ENCODE data around the gene PPP1CC. TPM values are rescaled to one million over a fixed set of nuclear protein-coding genes. Genes with fewer than 3 reads are reported as not detected.

PPP1CC gene
- total RNA-seq, 1 donor, result 107 TPM

- no peak overlapping the region for H3K27ac ChIP-seq (ENCODE audit: low read depth, low read length)
- no peaks in the 10 kb centered on the region for H4K20me1 ChIP-seq (ENCODE audit: insufficient read depth, low read length)
- DNase-seq (ENCODE audit: insufficient read length, low spot score, missing footprints), result no peak
- no peak for TF ChIP-seq CTCF (IDR thresholded peaks at IDR 0.05; ENCODE audit: extremely low read depth, low read depth, low read length)
- no peak overlapping the region for H3K4me3 ChIP-seq (ENCODE audit: insufficient read depth, low read length)
- H3K9me3 ChIP-seq (ENCODE audit: low read depth, low read length), result no peaks in the 10 kb centered on the region
- no peaks in the 10 kb centered on the region for H3K4me1 ChIP-seq (ENCODE audit: insufficient read depth, low read length)
- H2AFZ ChIP-seq (ENCODE audit: low read length), result no peak overlapping the region
- no peaks in the 10 kb centered on the region for H3K79me2 ChIP-seq (ENCODE audit: insufficient read depth, low read length)
- H3K27me3 ChIP-seq (ENCODE audit: insufficient read depth, low read length), result no peaks in the 10 kb centered on the region
- H3K36me3 ChIP-seq (ENCODE audit: insufficient read depth, low read length), result no peaks in the 10 kb centered on the region
- H3K4me2 ChIP-seq (ENCODE audit: insufficient read depth, low read length), result no peak overlapping the region
Observed at GRCh38 chr12:110704231-110704630, 38.5 kb downstream of the PPP1CC start.

- Histone ChIP-seq H3K36me3 (ENCODE audit: insufficient read depth, low read length) (no peaks in the 10 kb centered on the region), H3K4me1 (ENCODE audit: insufficient read depth, low read length) (no peaks in the 10 kb centered on the region), H3K4me3 (ENCODE audit: insufficient read depth, low read length) (no peak overlapping the region), H2AFZ (ENCODE audit: low read length) (no peak overlapping the region), H3K27me3 (ENCODE audit: insufficient read depth, low read length) (no peaks in the 10 kb centered on the region), H3K9me3 (ENCODE audit: low read depth, low read length) (no peaks in the 10 kb centered on the region), H3K4me2 (ENCODE audit: insufficient read depth, low read length) (no peak overlapping the region), H4K20me1 (ENCODE audit: insufficient read depth, low read length) (no peaks in the 10 kb centered on the region), H3K79me2 (ENCODE audit: insufficient read depth, low read length) (no peaks in the 10 kb centered on the region), H3K27ac (ENCODE audit: low read depth, low read length) (no peak overlapping the region)
- peak; percentile 41 for DNase-seq (ENCODE audit: insufficient read length, low spot score, missing footprints)
- no peak for TF ChIP-seq CTCF (IDR thresholded peaks at IDR 0.05; ENCODE audit: extremely low read depth, low read depth, low read length)
Observed at GRCh38 chr12:110702081-110702480, 40.6 kb downstream of the PPP1CC start.

GRCh38 chr12:110699591-110700445, 42.9 kb downstream of the PPP1CC start:
- Histone ChIP-seq H3K4me2 (ENCODE audit: insufficient read depth, low read length) (no peak overlapping the region), H3K9me3 (ENCODE audit: low read depth, low read length) (no peaks in the 10 kb centered on the region), H3K27me3 (ENCODE audit: insufficient read depth, low read length) (no peaks in the 10 kb centered on the region), H3K4me3 (ENCODE audit: insufficient read depth, low read length) (no peak overlapping the region), H4K20me1 (ENCODE audit: insufficient read depth, low read length) (no peaks in the 10 kb centered on the region), H3K36me3 (ENCODE audit: insufficient read depth, low read length) (no peaks in the 10 kb centered on the region), H2AFZ (ENCODE audit: low read length) (no peak overlapping the region), H3K4me1 (ENCODE audit: insufficient read depth, low read length) (no peaks in the 10 kb centered on the region), H3K79me2 (ENCODE audit: insufficient read depth, low read length) (no peaks in the 10 kb centered on the region), H3K27ac (ENCODE audit: low read depth, low read length) (no peak overlapping the region)
- DNase-seq (ENCODE audit: insufficient read length, low spot score, missing footprints), result peak; percentile 51
- no peak for TF ChIP-seq CTCF (IDR thresholded peaks at IDR 0.05; ENCODE audit: extremely low read depth, low read depth, low read length)

GRCh38 chr12:110698171-110698902, 44.4 kb downstream of the PPP1CC start:
- Histone ChIP-seq H3K4me2 (ENCODE audit: insufficient read depth, low read length) (peak overlapping the region; percentile 37), H3K79me2 (ENCODE audit: insufficient read depth, low read length) (no peaks in the 10 kb centered on the region), H3K9me3 (ENCODE audit: low read depth, low read length) (no peaks in the 10 kb centered on the region), H3K4me1 (ENCODE audit: insufficient read depth, low read length) (no peaks in the 10 kb centered on the region), H3K4me3 (ENCODE audit: insufficient read depth, low read length) (peak overlapping the region; percentile 22), H3K27ac (ENCODE audit: low read depth, low read length) (no peak overlapping the region), H4K20me1 (ENCODE audit: insufficient read depth, low read length) (no peaks in the 10 kb centered on the region), H3K27me3 (ENCODE audit: insufficient read depth, low read length) (no peaks in the 10 kb centered on the region), H2AFZ (ENCODE audit: low read length) (peak overlapping the region; percentile 43), H3K36me3 (ENCODE audit: insufficient read depth, low read length) (no peaks in the 10 kb centered on the region)
- DNase-seq (ENCODE audit: insufficient read length, low spot score, missing footprints), result peak; percentile 89
- TF ChIP-seq CTCF (IDR thresholded peaks at IDR 0.05; ENCODE audit: extremely low read depth, low read depth, low read length), result peak; percentile 61
